HCT116 (cell line): ENCODE results near the gene HNF4A. TPM values are rescaled to one million over a fixed set of nuclear protein-coding genes. Genes with fewer than 3 reads are reported as not detected.

Experiments used
- ATAC-seq: fragments of 200-7000 bp; cut with Tn5 transposase; 2 replicates; pipeline ENCODE4 v1.9.1; 2020; ENCODE audit warnings: mild to moderate bottlenecking, moderate library complexity
- BruUV-seq: library from RNA; stranded (reverse); fragments of 400-500 nt; replicated peaks from 2 replicates; lab custom pipeline; 2021; lab: Mats Ljungman, UMichigan
- CTCF ChIA-PET: fragments of 300-600 bp; sonication (Branson Sonifier 250); formaldehyde crosslinking; loops from one replicate; lab custom pipeline; 2021; ENCODE audit warnings: antibody characterized with exemption; lab: Charles Lee
- POLR2A ChIA-PET: fragments of 300-600, 350-600 bp; sonication (Branson Sonifier 250); formaldehyde crosslinking; loops from one replicate; lab custom pipeline; 2021; ENCODE audit warnings: antibody characterized with exemption; lab: Charles Lee
- RAD21 ChIA-PET, 2 experiments: fragments of 300-600 bp; sonication (Branson Sonifier 250); formaldehyde crosslinking; loops; one replicate each; lab custom pipeline; 2023; ENCODE audit warnings: low total read pairs in 2 of 2; ENCODE audit not compliant: uncharacterized antibody in 2 of 2, unreplicated experiment in 2 of 2, low non-redundant PET in 1 of 2; lab: Charles Lee
- DNase-seq: peaks from one replicate; pipeline ENCODE4 v3.0.0-alpha.2; 2010; ENCODE audit warnings: low read depth, low spot score
- H2AFZ ChIP-seq: fragments of 200-600 bp; shearing (Covaris generic), sonication (generic); 2 replicates; pipeline ENCODE4 v1.6.1; 2017; ENCODE audit warnings: low read depth, mixed run types, mixed read lengths, antibody characterized with exemption, low read length; ENCODE audit not compliant: poor library complexity, severe bottlenecking
- H3K27ac ChIP-seq: 2 replicates; pipeline ENCODE4 v1.5.1; 2012; ENCODE audit warnings: low read depth, low read length
- H3K27me3 ChIP-seq: fragments of 200-600 bp; sonication (generic); 2 replicates; pipeline ENCODE4 v1.6.1; 2016; ENCODE audit warnings: mixed run types, low read length, mixed read lengths; ENCODE audit not compliant: insufficient read depth
- H3K36me3 ChIP-seq, 2 experiments: fragments of 200-500 bp in 1 of 2; fragments of 200-600 bp in 1 of 2; sonication (Bioruptor generic) in 1 of 2; sonication (generic) in 1 of 2; 2 replicates each; pipeline versions ENCODE4 v1.5.1 to v1.6.1; 2014 to 2016; ENCODE audit warnings: low read length in 2 of 2, inconsistent platforms in 1 of 2, mixed read lengths in 1 of 2, mixed run types in 1 of 2; ENCODE audit not compliant: insufficient read depth in 2 of 2, control insufficient read depth in 1 of 2
- H3K4me1 ChIP-seq, 2 experiments: fragments of 200-600 bp in 1 of 2; sonication (generic) in 1 of 2; 2 replicates each; pipeline versions ENCODE4 v1.5.1 to v1.6.1; 2012 to 2017; ENCODE audit warnings: low read length in 2 of 2, inconsistent platforms in 1 of 2, mild to moderate bottlenecking in 1 of 2, mixed read lengths in 1 of 2, mixed run types in 1 of 2, moderate library complexity in 1 of 2; ENCODE audit not compliant: insufficient read depth in 2 of 2, control insufficient read depth in 1 of 2
- H3K4me2 ChIP-seq: fragments of 200-600 bp; sonication (generic); 2 replicates; pipeline ENCODE4 v1.6.1; 2017; ENCODE audit warnings: mixed run types, low read length, mixed read lengths
- H3K4me3 ChIP-seq, 2 experiments: fragments of 200-600 bp in 1 of 2; sonication (generic) in 1 of 2; replicated peaks in 1 of 2; 2 replicates each; pipeline ENCODE4 v1.5.1; 2011 to 2016; ENCODE audit warnings: low read length in 2 of 2, control low read depth in 1 of 2, low read depth in 1 of 2, mild to moderate bottlenecking in 1 of 2, mixed read lengths in 1 of 2, mixed run types in 1 of 2
- H3K79me2 ChIP-seq: fragments of 200-600 bp; sonication (generic); 2 replicates; pipeline ENCODE4 v1.6.1; 2017; ENCODE audit warnings: mild to moderate bottlenecking, mixed run types, low read length, moderate library complexity, mixed read lengths; ENCODE audit not compliant: insufficient read depth
- H3K9ac ChIP-seq: fragments of 200-600 bp; sonication (generic); 2 replicates; pipeline ENCODE4 v1.6.1; 2016; ENCODE audit warnings: low read length, mixed read lengths
- H3K9me2 ChIP-seq: fragments of 200-600 bp; sonication (generic), shearing (Covaris generic); 2 replicates; pipeline ENCODE4 v1.6.1; 2017; ENCODE audit warnings: mixed run types, mild to moderate bottlenecking, moderate library complexity; ENCODE audit not compliant: insufficient read depth
- H3K9me3 ChIP-seq, 2 experiments: fragments of 200-500 bp in 1 of 2; fragments of 200-600 bp in 1 of 2; sonication (Bioruptor generic) in 1 of 2; sonication (generic) in 1 of 2; 2 replicates each; pipeline ENCODE4 v1.6.1; 2014 to 2017; ENCODE audit warnings: low read length in 2 of 2, mixed read lengths in 2 of 2, inconsistent platforms in 1 of 2, low read depth in 1 of 2, mild to moderate bottlenecking in 1 of 2, mixed run types in 1 of 2, moderate library complexity in 1 of 2; ENCODE audit not compliant: control insufficient read depth in 1 of 2, insufficient read depth in 1 of 2
- H4K20me1 ChIP-seq: fragments of 200-600 bp; sonication (generic), shearing (Covaris generic); 2 replicates; pipeline ENCODE4 v1.6.1; 2017; ENCODE audit warnings: mixed run types, mild to moderate bottlenecking, moderate library complexity; ENCODE audit not compliant: insufficient read depth
- CEBPB ChIP-seq: IDR thresholded peaks from 2 replicates; pipeline ENCODE4 v1.6.1; 2012; ENCODE audit warnings: low read depth
- EGR1 ChIP-seq: IDR thresholded peaks from 2 replicates; pipeline ENCODE4 v1.6.1; 2012; ENCODE audit warnings: low read depth
- ELF1 ChIP-seq: IDR thresholded peaks from 2 replicates; pipeline ENCODE4 v1.6.1; 2012; ENCODE audit warnings: low read depth, borderline replicate concordance
- EZH2phosphoT487 ChIP-seq: fragments of 200-600 bp; IDR thresholded peaks from 2 replicates; pipeline ENCODE4 v1.6.1; 2018; ENCODE audit warnings: antibody characterized with exemption, borderline replicate concordance
- POLR2A ChIP-seq: IDR thresholded peaks from 2 replicates; pipeline ENCODE4 v1.7.0; 2011; ENCODE audit warnings: borderline replicate concordance; ENCODE audit not compliant: insufficient read depth, insufficient read length; ENCODE audit errors: extremely low read depth
- POLR2AphosphoS5 ChIP-seq: IDR thresholded peaks from 2 replicates; pipeline ENCODE4 v1.6.1; 2011; ENCODE audit warnings: mild to moderate bottlenecking, low read depth, low read length, moderate library complexity
- RAD21 ChIP-seq: IDR thresholded peaks from 2 replicates; pipeline ENCODE4 v1.6.1; 2012; ENCODE audit warnings: low read depth, mild to moderate bottlenecking
- SIN3A ChIP-seq: IDR thresholded peaks from 2 replicates; pipeline ENCODE4 v1.6.1; 2012; ENCODE audit warnings: low read depth
- SP1 ChIP-seq: IDR thresholded peaks from 2 replicates; pipeline ENCODE4 v1.6.1; 2012; ENCODE audit warnings: low read depth
- YY1 ChIP-seq: IDR thresholded peaks from 2 replicates; pipeline ENCODE4 v1.6.1; 2011; ENCODE audit warnings: low read length, low read depth, moderate library complexity, mild to moderate bottlenecking; ENCODE audit not compliant: insufficient replicate concordance; ENCODE audit errors: extremely low read depth
- ZFX ChIP-seq: fragments of 450-650 bp; IDR thresholded peaks from 2 replicates; pipeline ENCODE4 v1.6.1; 2017
- intact Hi-C: fragments of 100-400 bp; cut with micrococcal nuclease; formaldehyde crosslinking; loops from 2 replicates; pipeline ENCODE4 v1.10.0; 2022
- total RNA-seq: library from RNA; stranded (reverse); gene quantifications from one replicate; pipeline ENCODE4 v1.2.1, GENCODE V29; 2021; ENCODE audit not compliant: unreplicated experiment
- TF ChIP-seq, protein P1 (sequence below): IDR thresholded peaks from 2 replicates; pipeline ENCODE4 v1.6.1; 2012
- TF ChIP-seq, protein P2 (sequence below): IDR thresholded peaks from 2 replicates; pipeline ENCODE4 v1.6.1; 2011; ENCODE audit warnings: mild to moderate bottlenecking, low read length, moderate library complexity; ENCODE audit not compliant: insufficient replicate concordance; ENCODE audit errors: extremely low read depth

The HNF4A gene
- total RNA-seq, 1 experiment from 2014 or later: 7.4 TPM

DNA sequence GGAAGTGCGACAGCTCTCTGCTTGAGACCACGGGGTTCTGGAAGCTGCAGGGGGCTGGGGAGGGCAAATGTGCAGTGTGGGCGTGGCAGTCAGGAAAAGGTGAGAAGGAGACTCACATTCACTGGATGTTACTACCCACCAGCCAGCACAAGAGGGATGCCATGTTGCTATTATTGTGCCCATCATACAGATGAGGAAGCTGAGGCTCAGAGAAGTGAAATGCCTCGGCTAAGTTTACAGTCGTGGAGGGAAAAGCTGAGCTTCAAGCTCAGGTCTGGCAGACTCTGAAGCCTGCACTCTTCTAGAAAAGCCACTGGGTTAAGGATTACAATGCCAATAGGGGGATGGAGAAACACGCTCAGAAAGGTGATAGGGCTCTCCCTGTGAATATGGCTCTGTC lies 34.4 kb downstream of the HNF4A start:
- Histone ChIP-seq H3K9me3 (no peaks in the 10 kb centered on the region), H3K4me2 (no peak overlapping the region), H3K9me2 (no peaks in the 10 kb centered on the region), H4K20me1 (no peaks in the 10 kb centered on the region), H2AFZ (no peak overlapping the region), H3K27me3 (no peaks in the 10 kb centered on the region), H3K27ac (no peak overlapping the region), H3K4me3 (no peak overlapping the region), H3K9ac (no peak overlapping the region), H3K4me1 (peaks cover 2 to 14% of the 10 kb centered on the region in 2 experiments; a peak in 2 of 4 replicates), H3K79me2 (no peaks in the 10 kb centered on the region), H3K36me3 (no peaks in the 10 kb centered on the region)
- RAD21 ChIA-PET: no interaction called here
- BruUV-seq: no TSS peak
- intact Hi-C loops: loop anchor here (5.0 kb wide), 1 partner anchor 273 kb away; no protein-coding TSS in a partner anchor
- ATAC-seq (no peak), DNase-seq (no peak)
- CTCF ChIA-PET: interaction anchor here (1.9 to 2.6 kb wide), 2 partner anchors 173 to 220 kb away, joined by 20 to 31 read pairs; no protein-coding TSS in a partner anchor
- POLR2A ChIA-PET: no interaction called here
- TF ChIP-seq POLR2AphosphoS5: no peak
- TF ChIP-seq EGR1: no peak
- no peak for TF ChIP-seq CEBPB
- no peak for TF ChIP-seq ELF1
- TF ChIP-seq, protein P1, sequence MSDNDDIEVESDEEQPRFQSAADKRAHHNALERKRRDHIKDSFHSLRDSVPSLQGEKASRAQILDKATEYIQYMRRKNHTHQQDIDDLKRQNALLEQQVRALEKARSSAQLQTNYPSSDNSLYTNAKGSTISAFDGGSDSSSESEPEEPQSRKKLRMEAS: no peak
- TF ChIP-seq ZFX: no peak
- no peak for TF ChIP-seq RAD21
- TF ChIP-seq EZH2phosphoT487: no peak
- TF ChIP-seq SP1: no peak
- no peak for TF ChIP-seq YY1
- no peak for TF ChIP-seq SIN3A
- TF ChIP-seq POLR2A: no peak
- TF ChIP-seq, protein P2, sequence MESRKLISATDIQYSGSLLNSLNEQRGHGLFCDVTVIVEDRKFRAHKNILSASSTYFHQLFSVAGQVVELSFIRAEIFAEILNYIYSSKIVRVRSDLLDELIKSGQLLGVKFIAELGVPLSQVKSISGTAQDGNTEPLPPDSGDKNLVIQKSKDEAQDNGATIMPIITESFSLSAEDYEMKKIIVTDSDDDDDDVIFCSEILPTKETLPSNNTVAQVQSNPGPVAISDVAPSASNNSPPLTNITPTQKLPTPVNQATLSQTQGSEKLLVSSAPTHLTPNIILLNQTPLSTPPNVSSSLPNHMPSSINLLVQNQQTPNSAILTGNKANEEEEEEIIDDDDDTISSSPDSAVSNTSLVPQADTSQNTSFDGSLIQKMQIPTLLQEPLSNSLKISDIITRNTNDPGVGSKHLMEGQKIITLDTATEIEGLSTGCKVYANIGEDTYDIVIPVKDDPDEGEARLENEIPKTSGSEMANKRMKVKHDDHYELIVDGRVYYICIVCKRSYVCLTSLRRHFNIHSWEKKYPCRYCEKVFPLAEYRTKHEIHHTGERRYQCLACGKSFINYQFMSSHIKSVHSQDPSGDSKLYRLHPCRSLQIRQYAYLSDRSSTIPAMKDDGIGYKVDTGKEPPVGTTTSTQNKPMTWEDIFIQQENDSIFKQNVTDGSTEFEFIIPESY: no peak
